ENCODE data around the gene TTLL11. TPM values are rescaled to one million over a fixed set of nuclear protein-coding genes. Genes with fewer than 3 reads are reported as not detected.

Gene TTLL11
- total RNA-seq, 1 experiment from 2014 or later: 13.6 TPM

DNA sequence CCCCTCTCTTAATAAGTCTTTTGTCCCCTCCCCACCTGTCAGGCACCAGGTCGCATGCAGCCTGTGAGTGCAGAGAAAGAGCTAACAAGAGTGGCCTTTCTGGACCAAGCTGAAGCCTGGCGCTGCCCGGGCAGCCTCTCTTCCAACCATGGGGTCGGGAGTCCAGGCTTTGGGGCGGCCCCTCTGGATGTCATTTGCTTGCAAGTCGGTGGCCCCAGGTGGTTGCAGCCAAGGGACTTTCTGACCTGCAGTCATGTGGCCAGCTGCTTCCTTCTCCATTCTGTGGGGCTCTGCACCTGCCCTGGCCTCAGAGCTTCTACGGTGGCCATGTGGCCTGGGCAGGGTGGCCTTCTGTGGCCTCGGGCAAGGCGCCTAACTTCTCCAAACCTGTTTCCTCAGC is 282.0 kb downstream of the TTLL11 start:
- Mint-ChIP-seq H3K4me3 (ENCODE audit: unreplicated experiment) (no peak overlapping the region), H3K27ac (ENCODE audit: low read depth, unreplicated experiment) (no peak overlapping the region), H3K27me3 (ENCODE audit: insufficient read depth, unreplicated experiment) (no peaks in the 10 kb centered on the region), H3K9me3 (ENCODE audit: unreplicated experiment) (no peaks in the 10 kb centered on the region), H3K36me3 (ENCODE audit: insufficient read depth, unreplicated experiment) (no peaks in the 10 kb centered on the region), H3K4me1 (ENCODE audit: insufficient read depth, unreplicated experiment) (no peaks in the 10 kb centered on the region)
- no peak for TF ChIP-seq CTCF (IDR thresholded peaks at IDR 0.05; ENCODE audit: unreplicated experiment)
- ChIA-PET CTCF (interaction anchor here (0.6 kb wide), 1 partner anchor 29 kb away, joined by 3 read pairs; no protein-coding TSS in a partner anchor), POLR2A (no interaction called here)
- BruUV-seq (replicated peaks): no TSS peak
- no peak for DNase-seq (ENCODE audit: unreplicated experiment)
- intact Hi-C loops (cut with micrococcal nuclease): no loop called here

- Mint-ChIP-seq H3K4me1 (ENCODE audit: insufficient read depth, unreplicated experiment) (no peaks in the 10 kb centered on the region), H3K9me3 (ENCODE audit: unreplicated experiment) (no peaks in the 10 kb centered on the region), H3K27ac (ENCODE audit: low read depth, unreplicated experiment) (no peak overlapping the region), H3K4me3 (ENCODE audit: unreplicated experiment) (no peak overlapping the region), H3K27me3 (ENCODE audit: insufficient read depth, unreplicated experiment) (no peaks in the 10 kb centered on the region), H3K36me3 (ENCODE audit: insufficient read depth, unreplicated experiment) (no peaks in the 10 kb centered on the region)
- ChIA-PET POLR2A (no interaction called here), CTCF (no interaction called here)
- no peak for DNase-seq (ENCODE audit: unreplicated experiment)
- no peak for TF ChIP-seq CTCF (IDR thresholded peaks at IDR 0.05; ENCODE audit: unreplicated experiment)
- intact Hi-C loops (cut with micrococcal nuclease): no loop called here
- no TSS peak for BruUV-seq (replicated peaks)
These were observed 282.6 kb downstream of the TTLL11 start for GRCh38 chr9:121810489-121810888.

DNA sequence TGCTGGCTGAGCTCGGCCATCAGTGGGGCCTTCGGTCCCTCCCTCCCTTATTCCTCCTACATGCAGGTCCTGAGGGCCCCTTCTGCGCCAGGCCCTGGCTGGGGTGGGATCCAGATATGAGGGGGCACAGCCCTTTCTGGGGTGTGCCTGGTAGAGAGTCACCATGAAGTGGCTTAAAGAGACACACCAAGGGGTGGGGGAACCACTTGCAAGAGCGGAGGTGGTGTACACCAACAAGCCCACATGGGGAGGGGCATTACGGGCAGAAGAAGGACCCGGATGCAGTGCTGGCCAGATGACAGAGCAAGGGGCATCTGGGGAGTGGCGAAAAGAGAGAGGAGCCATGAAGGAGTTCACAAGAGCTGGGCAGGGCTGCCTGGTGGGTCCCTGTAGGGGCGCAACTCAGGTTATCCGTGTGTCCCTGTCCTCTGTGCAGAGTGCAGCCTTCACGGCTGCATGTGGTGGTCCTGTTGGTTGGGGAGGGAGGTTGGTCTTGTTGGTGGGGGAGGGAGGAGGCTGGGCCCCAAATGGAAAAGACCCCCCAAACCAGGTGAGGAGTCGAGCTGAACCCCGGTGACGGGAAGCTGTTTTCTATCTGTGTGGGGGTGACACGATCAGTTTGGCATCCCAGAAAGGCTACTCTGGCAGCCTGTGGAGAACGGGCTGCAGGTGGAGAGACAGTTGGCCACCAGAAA is 283.6 kb downstream of the TTLL11 start:
- Mint-ChIP-seq H3K36me3 (ENCODE audit: insufficient read depth, unreplicated experiment) (no peaks in the 10 kb centered on the region), H3K4me3 (ENCODE audit: unreplicated experiment) (no peak overlapping the region), H3K27ac (ENCODE audit: low read depth, unreplicated experiment) (no peak overlapping the region), H3K4me1 (ENCODE audit: insufficient read depth, unreplicated experiment) (no peaks in the 10 kb centered on the region), H3K9me3 (ENCODE audit: unreplicated experiment) (no peaks in the 10 kb centered on the region), H3K27me3 (ENCODE audit: insufficient read depth, unreplicated experiment) (no peaks in the 10 kb centered on the region)
- BruUV-seq (replicated peaks): no TSS peak
- no peak for DNase-seq (ENCODE audit: unreplicated experiment)
- intact Hi-C loops (cut with micrococcal nuclease): no loop called here
- TF ChIP-seq CTCF (IDR thresholded peaks at IDR 0.05; ENCODE audit: unreplicated experiment): no peak
- ChIA-PET CTCF (no interaction called here), POLR2A (no interaction called here)

GRCh38 chr9:121808781-121809180 is 284.3 kb downstream of the TTLL11 start:
- Mint-ChIP-seq H3K4me3 (ENCODE audit: unreplicated experiment) (no peak overlapping the region), H3K4me1 (ENCODE audit: insufficient read depth, unreplicated experiment) (no peaks in the 10 kb centered on the region), H3K9me3 (ENCODE audit: unreplicated experiment) (no peaks in the 10 kb centered on the region), H3K27me3 (ENCODE audit: insufficient read depth, unreplicated experiment) (no peaks in the 10 kb centered on the region), H3K36me3 (ENCODE audit: insufficient read depth, unreplicated experiment) (no peaks in the 10 kb centered on the region), H3K27ac (ENCODE audit: low read depth, unreplicated experiment) (no peak overlapping the region)
- no peak for TF ChIP-seq CTCF (IDR thresholded peaks at IDR 0.05; ENCODE audit: unreplicated experiment)
- BruUV-seq (replicated peaks): no TSS peak
- POLR2A ChIA-PET: no interaction called here
- no peak for DNase-seq (ENCODE audit: unreplicated experiment)
- intact Hi-C loops (cut with micrococcal nuclease): no loop called here
- CTCF ChIA-PET: interaction anchor here (0.6 kb wide), 1 partner anchor 8 kb away, joined by 4 read pairs; no protein-coding TSS in a partner anchor
